A549 (cell line): Measurements from ENCODE around the gene CMTM7. TPM values are rescaled to one million over a fixed set of nuclear protein-coding genes. Genes with fewer than 3 reads are reported as not detected.

Experiments used
- ATAC-seq, 2 experiments: fragments of 200-7000 bp in 1 of 2; fragments of >200 bp in 1 of 2; cut with Nextera tagmentation in 1 of 2; cut with Tn5 transposase in 1 of 2; 3 replicates each; pipeline versions ENCODE4 v1.8.0 to v1.9.1; 2018 to 2020; ENCODE audit warnings: mild to moderate bottlenecking in 1 of 2, moderate library complexity in 1 of 2
- CTCF ChIA-PET: fragments of 300-600 bp; sonication (Branson Sonifier 250); formaldehyde crosslinking; extraction: SDS; loops from one replicate; lab custom pipeline; 2021; ENCODE audit warnings: antibody characterized with exemption, inconsistent platforms; lab: Yijun Ruan, JAX
- POLR2A ChIA-PET: fragments of 350-600 bp; formaldehyde crosslinking; extraction: SDS; loops from one replicate; lab custom pipeline; 2021; ENCODE audit warnings: antibody characterized with exemption, inconsistent platforms; lab: Yijun Ruan, JAX
- DNase-seq, 2 experiments: peaks; one replicate each; pipeline versions ENCODE4 v3.0.0 to v3.0.0-alpha.2; 2011 to 2016; ENCODE audit warnings: low read depth in 1 of 2, low spot score in 1 of 2
- FAIRE-seq: peaks from 2 replicates; lab custom pipeline; 2011; peaks lifted over from hg19 to GRCh38; lab: Jason Lieb, UNC
- H3K27ac ChIP-seq, 2 experiments: fragments of >200 bp; sonication (Bioruptor Twin); formaldehyde crosslinking; 3 replicates each; pipeline ENCODE4 v1.5.1; 2016 to 2017
- H3K4me1 ChIP-seq: fragments of >200 bp; sonication (Bioruptor Twin); formaldehyde crosslinking; 3 replicates; pipeline ENCODE4 v1.6.1; 2016
- H3K4me2 ChIP-seq: fragments of >200 bp; sonication (Bioruptor Twin); formaldehyde crosslinking; 3 replicates; pipeline ENCODE4 v1.6.1; 2016
- H3K4me3 ChIP-seq: fragments of >200 bp; sonication (Bioruptor Twin); formaldehyde crosslinking; 3 replicates; pipeline ENCODE4 v1.5.1; 2016
- H3K9me3 ChIP-seq: fragments of >200 bp; sonication (Bioruptor Twin); formaldehyde crosslinking; 3 replicates; pipeline ENCODE4 v1.6.1; 2016
- BHLHE40 ChIP-seq: IDR thresholded peaks from 2 replicates; pipeline ENCODE4 v1.6.1; 2012; ENCODE audit warnings: low read depth, low read length, inconsistent platforms
- CBX2 ChIP-seq: fragments of 200-600 bp; sonication (generic); IDR thresholded peaks from 2 replicates; pipeline ENCODE4 v1.6.1; 2016; ENCODE audit warnings: low read depth, mild to moderate bottlenecking, borderline replicate concordance
- CBX8 ChIP-seq: fragments of 200-600 bp; sonication (generic); IDR thresholded peaks from 2 replicates; pipeline ENCODE4 v1.6.1; 2016
- CHD2 ChIP-seq: fragments of 150-350 bp; IDR thresholded peaks from 2 replicates; pipeline ENCODE4 v1.6.1; 2014; ENCODE audit warnings: low read length; ENCODE audit not compliant: partially characterized antibody
- CTCF ChIP-seq: fragments of >200 bp; sonication (Bioruptor Twin); formaldehyde crosslinking; IDR thresholded peaks from 3 replicates; pipeline ENCODE4 v1.5.1; 2016
- ELK1 ChIP-seq: fragments of 150-350 bp; IDR thresholded peaks from 2 replicates; pipeline ENCODE4 v1.6.1; 2014; ENCODE audit warnings: low read depth, mild to moderate bottlenecking, low read length
- FOSL2 ChIP-seq, 2 experiments: fragments of 450-650 bp in 1 of 2; fragments of >200 bp in 1 of 2; sonication (Bioruptor Twin) in 1 of 2; formaldehyde crosslinking; IDR thresholded peaks; 2 replicates each; pipeline versions ENCODE4 v1.5.0 to v1.6.1; 2016 to 2020; ENCODE audit warnings: mild to moderate bottlenecking in 1 of 2, moderate library complexity in 1 of 2
- HES2 ChIP-seq: fragments of >200 bp; sonication (Bioruptor Twin); formaldehyde crosslinking; IDR thresholded peaks from 2 replicates; pipeline ENCODE4 v1.6.1; 2016
- HMGXB4 ChIP-seq: fragments of 250-450 bp; sonication (Bioruptor Pico); IDR thresholded peaks from 2 replicates; pipeline ENCODE4 v1.5.0; 2021; ENCODE audit warnings: mild to moderate bottlenecking, moderate library complexity, borderline replicate concordance
- JUNB ChIP-seq: fragments of >200 bp; sonication (Bioruptor Twin); formaldehyde crosslinking; IDR thresholded peaks from 2 replicates; pipeline ENCODE4 v1.6.1; 2016
- MYC ChIP-seq: IDR thresholded peaks from 2 replicates; pipeline ENCODE4 v1.6.1; 2012; ENCODE audit warnings: mild to moderate bottlenecking, inconsistent platforms, low read length, improper control_type of control experiment, borderline replicate concordance
- NFE2L2 ChIP-seq: fragments of 150-350 bp; conservative IDR thresholded peaks from 2 replicates; pipeline ENCODE4 v1.6.1; 2014; ENCODE audit warnings: low read length
- NPAS2 ChIP-seq: fragments of 250-450 bp; sonication (Bioruptor Pico); IDR thresholded peaks from 2 replicates; pipeline ENCODE4 v1.8.0; 2022; ENCODE audit warnings: mild to moderate bottlenecking, moderate library complexity, borderline replicate concordance
- NR3C1 ChIP-seq: fragments of >200 bp; sonication (Bioruptor Twin); formaldehyde crosslinking; IDR thresholded peaks from 3 replicates; pipeline ENCODE4 v1.6.1; 2017
- PBX3 ChIP-seq: IDR thresholded peaks from 2 replicates; pipeline ENCODE4 v1.6.1; 2012
- POLR2AphosphoS2 ChIP-seq: conservative IDR thresholded peaks from 2 replicates; pipeline ENCODE4 v1.6.1; 2012; ENCODE audit warnings: low read length, improper control_type of control experiment, inconsistent platforms
- RAD21 ChIP-seq, 2 experiments: fragments of >200 bp in 1 of 2; sonication (Bioruptor Twin) in 1 of 2; formaldehyde crosslinking in 1 of 2; IDR thresholded peaks in 1 of 2; conservative IDR thresholded peaks in 1 of 2; 2 replicates in 1 of 2; 3 replicates in 1 of 2; pipeline ENCODE4 v1.6.1; 2012 to 2018; ENCODE audit warnings: inconsistent platforms in 1 of 2
- RARB ChIP-seq: fragments of 250-450 bp; sonication (Bioruptor Pico); IDR thresholded peaks from 2 replicates; pipeline ENCODE4 v1.8.0; 2021; ENCODE audit warnings: mild to moderate bottlenecking, moderate library complexity
- RCOR1 ChIP-seq: fragments of 150-350 bp; IDR thresholded peaks from 2 replicates; pipeline ENCODE4 v1.6.1; 2014; ENCODE audit warnings: antibody characterized with exemption, low read length, low read depth
- SREBF2 ChIP-seq: fragments of 450-650 bp; IDR thresholded peaks from 2 replicates; pipeline ENCODE4 v1.6.1; 2014; ENCODE audit warnings: mild to moderate bottlenecking, moderate library complexity
- TP53 ChIP-seq: fragments of 250-450 bp; sonication (Bioruptor Pico); IDR thresholded peaks from 2 replicates; pipeline ENCODE4 v1.5.0; 2021; ENCODE audit warnings: mild to moderate bottlenecking, moderate library complexity
- ZSCAN20 ChIP-seq: fragments of 250-450 bp; sonication (Bioruptor Pico); IDR thresholded peaks from 2 replicates; pipeline ENCODE4 v1.8.0; 2022; ENCODE audit warnings: mild to moderate bottlenecking, moderate library complexity
- WGBS: methylation state at CpG from one replicate; pipeline ENCODE4 v1.1.6; 2017; ENCODE audit errors: missing lambda C conversion rate; 5-methylcytosine and 5-hydroxymethylcytosine counted together
- polyA plus RNA-seq, 4 experiments: library from polyadenylated mRNA; depleted of rRNA in 3 of 4; stranded (reverse); fragments of >200 nt; fragmentation: RNase III in 1 of 4; extraction: RNeasy Plus Mini Kit Qiagen cat#74134 plus additional on column Dnase treatment in 1 of 4; gene quantifications; 2 replicates in 3 of 4; 3 replicates in 1 of 4; pipeline ENCODE4 v1.2.3, GENCODE V29; 2011 to 2017
- TF ChIP-seq, protein P1 (sequence below): fragments of 200-600 bp; sonication (generic); IDR thresholded peaks from 2 replicates; pipeline ENCODE4 v1.6.1; 2016; ENCODE audit warnings: antibody characterized with exemption, mild to moderate bottlenecking, moderate library complexity

Gene CMTM7
- polyA plus RNA-seq, 2 of the 4 experiments (the other 2 are of a cell fraction) = 14.2 to 18.7 TPM

DNA sequence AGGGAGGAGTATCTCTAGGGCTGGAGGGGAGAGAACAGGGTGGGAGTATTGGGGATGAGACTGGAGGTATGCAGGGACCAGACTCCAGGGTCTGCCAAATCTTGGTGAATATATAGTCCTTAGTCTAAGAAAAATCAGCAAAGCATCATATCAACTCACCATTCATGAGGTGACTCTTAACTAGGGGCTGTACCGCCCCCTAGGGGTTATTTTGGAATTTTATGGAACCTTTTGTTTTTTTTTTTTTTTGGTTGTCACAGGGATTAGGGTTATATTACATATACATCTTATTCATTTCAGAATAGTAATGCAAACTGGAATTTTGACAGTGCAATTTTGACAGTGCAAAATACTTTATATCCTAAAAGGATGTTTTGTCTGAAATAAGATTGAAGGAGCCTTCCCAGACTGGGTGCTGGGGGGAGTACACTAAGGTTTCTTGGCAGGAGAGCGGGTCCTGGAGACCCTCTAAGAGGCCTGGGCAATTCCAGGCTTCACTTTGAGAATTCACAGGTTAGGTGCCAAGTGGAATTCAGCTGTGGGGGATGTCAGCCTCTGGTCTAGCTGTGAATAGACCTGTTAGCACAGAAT, 7.5 kb downstream of the CMTM7 start (continued):
- TF ChIP-seq CTCF = peak; percentile 80

GRCh38 chr3:32401126-32401525, 9.5 kb downstream of the CMTM7 start:
- FAIRE-seq (no peak), ATAC-seq (peak; percentile 68), DNase-seq (peak in 1 of 2 experiments; percentile 13)
- peak overlapping the region; percentile 94 for H3K4me2 ChIP-seq
- CTCF ChIA-PET = interaction anchor here (0.6 to 2.5 kb wide), 7 partner anchors 11 to 168 kb away, joined by 3 to 10 read pairs (median 4); partner anchors contain the start of gene CMTM7
- POLR2A ChIA-PET = no interaction called here
- peaks cover 14% of the 10 kb centered on the region; the same call in 2 of the 3 replicates for H3K4me1 ChIP-seq
- TF ChIP-seq MYC = 0 out of 2 replicates have a peak, but pooled peaks have one; percentile 11
- no peak for TF ChIP-seq JUNB
- TF ChIP-seq, all 56 proteins: peak for 1
- WGBS = 51% methylated on average over 9 of the region's 11 CpGs
- Histone ChIP-seq H3K9me3 (no peaks in the 10 kb centered on the region), H3K4me3 (peak overlapping the region; percentile 42), H3K27ac (peak overlapping the region; percentile 92 to 97)

DNA sequence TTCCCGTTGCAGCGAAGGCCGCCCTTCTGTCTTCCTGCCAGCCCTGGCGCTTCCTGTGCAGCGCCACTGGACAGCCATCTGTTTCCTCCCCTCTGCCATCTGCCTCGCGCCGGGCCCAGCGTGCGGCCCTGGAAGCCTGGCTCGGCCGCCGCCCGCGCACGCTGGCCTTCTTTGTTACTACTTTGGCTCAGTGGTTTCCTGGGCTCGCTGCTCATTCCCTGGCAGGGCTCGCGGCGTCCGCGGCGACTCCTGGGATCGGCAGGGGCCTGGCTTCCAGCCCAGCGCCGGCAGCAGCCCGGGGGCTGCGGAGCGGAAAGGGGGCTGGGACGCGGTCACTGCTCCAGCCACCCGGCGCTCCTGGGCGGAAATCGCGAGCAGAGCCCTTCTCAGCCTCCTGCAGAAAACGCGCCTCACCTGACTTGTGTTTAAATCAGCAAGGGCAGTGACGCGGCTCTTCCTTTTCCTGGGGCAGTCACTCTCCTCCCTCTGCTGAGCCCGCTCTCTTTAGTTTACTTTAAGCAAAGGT, 10.0 kb downstream of the CMTM7 start:
- WGBS = under 1% methylated on average over 29 of the region's 41 CpGs
- POLR2A ChIA-PET = no interaction called here
- peak; percentile 91 to 93 for ATAC-seq
- Histone ChIP-seq H3K4me2 (peak overlapping the region; percentile 94), H3K9me3 (no peaks in the 10 kb centered on the region), H3K4me3 (peak overlapping the region; percentile 42), H3K4me1 (peaks cover 14% of the 10 kb centered on the region; the same call in 2 of the 3 replicates), H3K27ac (peak overlapping the region; percentile 92 to 97)
- FAIRE-seq = no peak
- CTCF ChIA-PET = interaction anchor here (0.8 to 2.5 kb wide), 4 partner anchors 25 to 167 kb away, joined by 3 to 10 read pairs (median 6); no protein-coding TSS in a partner anchor
- DNase-seq = peak; percentile 52 to 64
- TF ChIP-seq RCOR1 (no peak), HES2 (no peak), FOSL2 (IDR thresholded peaks at IDR 0.05) (no peak), FOSL2 (CRISPR knock-in tag; IDR thresholded peaks at IDR 0.05) (no peak), NPAS2 (CRISPR knock-in tag) (no peak), CBX8 (no peak), HMGXB4 (CRISPR knock-in tag) (no peak), PBX3 (no peak), CBX2 (no peak), BHLHE40 (no peak), POLR2AphosphoS2 (no peak), NR3C1 (no peak), ELK1 (no peak), CHD2 (no peak), RARB (no peak), MYC (0 out of 2 replicates have a peak, but pooled peaks have one; percentile 9), JUNB (no peak), NFE2L2 (no peak), ZSCAN20 (CRISPR knock-in tag) (no peak), TP53 (CRISPR knock-in tag) (no peak), SREBF2 (no peak), RAD21 (conservative IDR thresholded peaks at IDR 0.05 in 1 of 2, IDR thresholded peaks at IDR 0.05 in 1 of 2) (no peak)
- TF ChIP-seq, protein P1, sequence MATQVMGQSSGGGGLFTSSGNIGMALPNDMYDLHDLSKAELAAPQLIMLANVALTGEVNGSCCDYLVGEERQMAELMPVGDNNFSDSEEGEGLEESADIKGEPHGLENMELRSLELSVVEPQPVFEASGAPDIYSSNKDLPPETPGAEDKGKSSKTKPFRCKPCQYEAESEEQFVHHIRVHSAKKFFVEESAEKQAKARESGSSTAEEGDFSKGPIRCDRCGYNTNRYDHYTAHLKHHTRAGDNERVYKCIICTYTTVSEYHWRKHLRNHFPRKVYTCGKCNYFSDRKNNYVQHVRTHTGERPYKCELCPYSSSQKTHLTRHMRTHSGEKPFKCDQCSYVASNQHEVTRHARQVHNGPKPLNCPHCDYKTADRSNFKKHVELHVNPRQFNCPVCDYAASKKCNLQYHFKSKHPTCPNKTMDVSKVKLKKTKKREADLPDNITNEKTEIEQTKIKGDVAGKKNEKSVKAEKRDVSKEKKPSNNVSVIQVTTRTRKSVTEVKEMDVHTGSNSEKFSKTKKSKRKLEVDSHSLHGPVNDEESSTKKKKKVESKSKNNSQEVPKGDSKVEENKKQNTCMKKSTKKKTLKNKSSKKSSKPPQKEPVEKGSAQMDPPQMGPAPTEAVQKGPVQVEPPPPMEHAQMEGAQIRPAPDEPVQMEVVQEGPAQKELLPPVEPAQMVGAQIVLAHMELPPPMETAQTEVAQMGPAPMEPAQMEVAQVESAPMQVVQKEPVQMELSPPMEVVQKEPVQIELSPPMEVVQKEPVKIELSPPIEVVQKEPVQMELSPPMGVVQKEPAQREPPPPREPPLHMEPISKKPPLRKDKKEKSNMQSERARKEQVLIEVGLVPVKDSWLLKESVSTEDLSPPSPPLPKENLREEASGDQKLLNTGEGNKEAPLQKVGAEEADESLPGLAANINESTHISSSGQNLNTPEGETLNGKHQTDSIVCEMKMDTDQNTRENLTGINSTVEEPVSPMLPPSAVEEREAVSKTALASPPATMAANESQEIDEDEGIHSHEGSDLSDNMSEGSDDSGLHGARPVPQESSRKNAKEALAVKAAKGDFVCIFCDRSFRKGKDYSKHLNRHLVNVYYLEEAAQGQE = no peak
